ENCODE data around the gene SRM.

- no peak for TF ChIP-seq CTCF (IDR thresholded peaks at IDR 0.05)
- TF ChIP-seq POLR2A (IDR thresholded peaks at IDR 0.05; ENCODE audit: low read depth), result no peak
- no peak for TF ChIP-seq POLR2AphosphoS5 (IDR thresholded peaks at IDR 0.05)
These were observed 8.1 kb upstream of the SRM start for GRCh38 chr1:11067716-11068599.

Measured in esophagus muscularis mucosa (tissue), 3 donors.